Amygdala (tissue), 56 donors: ENCODE measurements around the gene DOK3.

Source experiments
- DNase-seq, 56 donors: peaks; one replicate each; lab custom pipeline; 2025; lab: John Stamatoyannopoulos, UW

The DOK3 gene

GRCh38 chr5:177516601-177517568 is 7.3 kb upstream of the DOK3 start, which contains the start of gene DDX41:
TSS of gene DDX41 (minus strand) at chr5:177516961. CDS start at chr5:177516945, 16 bp downstream.
- peak; percentile 89 to 99 (median 96) for DNase-seq

GRCh38 chr5:177515580-177515979 is 6.0 kb upstream of the DOK3 start:
- DNase-seq, result no peak

GRCh38 chr5:177514541-177514940 is 4.9 kb upstream of the DOK3 start:
- DNase-seq, result no peak

GRCh38 chr5:177513500-177513899 is 3.9 kb upstream of the DOK3 start:
- DNase-seq, result no peak

- no peak for DNase-seq
Observed at GRCh38 chr5:177512736-177513380, 3.2 kb upstream of the DOK3 start.

- no peak for DNase-seq
Observed at GRCh38 chr5:177511796-177512675, 2.4 kb upstream of the DOK3 start.

- no peak for DNase-seq
Observed at GRCh38 chr5:177511181-177511580, 1.6 kb upstream of the DOK3 start.

- no peak for DNase-seq
Observed at GRCh38 chr5:177510567-177511053, 984 bp upstream of the DOK3 start.

- DNase-seq, result no peak
Observed at GRCh38 chr5:177509991-177510566, 453 bp upstream of the DOK3 start.

- DNase-seq, result no peak
Observed at GRCh38 chr5:177508837-177509236, 789 bp downstream of the DOK3 start.

GRCh38 chr5:177508221-177508611 is 1.4 kb downstream of the DOK3 start:
- DNase-seq, result no peak

GRCh38 chr5:177507596-177508220 is 1.9 kb downstream of the DOK3 start:
- no peak for DNase-seq

GRCh38 chr5:177507165-177507564 is 2.5 kb downstream of the DOK3 start:
- DNase-seq, result no peak

GRCh38 chr5:177505075-177505474 is 4.6 kb downstream of the DOK3 start:
- DNase-seq, result no peak

- DNase-seq, result no peak
Observed at GRCh38 chr5:177504086-177505056, 5.3 kb downstream of the DOK3 start.

GRCh38 chr5:177503351-177504085 is 6.1 kb downstream of the DOK3 start:
- DNase-seq, result no peak

- no peak for DNase-seq
Observed at GRCh38 chr5:177502886-177503285, 6.7 kb downstream of the DOK3 start.
